GM12874 (cell line): ENCODE measurements around the gene PGP.

Experiments
- CTCF ChIP-seq: IDR thresholded peaks from 2 replicates; pipeline ENCODE4 v1.5.1; 2011; ENCODE audit warnings: low read depth, mild to moderate bottlenecking, control low read depth, low read length, moderate library complexity; ENCODE audit not compliant: insufficient read depth

The PGP gene

DNA sequence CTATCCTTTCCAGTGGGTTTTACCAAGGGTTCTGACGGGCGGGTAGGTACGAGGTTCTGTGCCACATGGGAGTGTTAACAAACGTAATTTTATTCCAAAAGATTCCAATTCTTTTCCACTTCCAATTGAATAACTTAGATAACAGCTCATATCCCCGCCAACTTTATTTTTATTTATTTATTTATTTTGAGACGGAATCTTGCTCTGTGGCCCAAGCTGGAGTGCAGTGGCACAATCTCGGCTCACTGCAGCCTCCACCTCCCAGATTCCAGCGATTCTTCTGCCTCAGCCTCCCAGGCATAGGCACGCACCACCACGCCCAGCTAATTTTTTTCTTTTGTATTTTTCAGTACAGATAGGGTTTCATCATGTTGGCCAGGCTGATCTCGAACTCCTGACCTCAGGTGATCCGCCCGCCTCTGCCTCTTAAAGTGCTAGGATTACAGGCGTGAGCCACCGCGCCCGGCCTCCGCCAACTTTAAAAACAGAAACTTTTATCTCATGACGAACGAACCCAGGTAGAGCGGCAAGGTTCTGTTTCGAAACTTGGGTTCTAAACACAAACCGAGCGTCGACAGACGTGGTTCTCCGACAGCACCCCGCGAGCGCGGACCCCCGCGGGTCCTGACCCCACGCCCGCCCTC lies 36.1 kb upstream of the PGP start:
- no peak for TF ChIP-seq CTCF

- TF ChIP-seq CTCF: no peak
These were observed 31.8 kb upstream of the PGP start for GRCh38 chr16:2246301-2246885.

DNA sequence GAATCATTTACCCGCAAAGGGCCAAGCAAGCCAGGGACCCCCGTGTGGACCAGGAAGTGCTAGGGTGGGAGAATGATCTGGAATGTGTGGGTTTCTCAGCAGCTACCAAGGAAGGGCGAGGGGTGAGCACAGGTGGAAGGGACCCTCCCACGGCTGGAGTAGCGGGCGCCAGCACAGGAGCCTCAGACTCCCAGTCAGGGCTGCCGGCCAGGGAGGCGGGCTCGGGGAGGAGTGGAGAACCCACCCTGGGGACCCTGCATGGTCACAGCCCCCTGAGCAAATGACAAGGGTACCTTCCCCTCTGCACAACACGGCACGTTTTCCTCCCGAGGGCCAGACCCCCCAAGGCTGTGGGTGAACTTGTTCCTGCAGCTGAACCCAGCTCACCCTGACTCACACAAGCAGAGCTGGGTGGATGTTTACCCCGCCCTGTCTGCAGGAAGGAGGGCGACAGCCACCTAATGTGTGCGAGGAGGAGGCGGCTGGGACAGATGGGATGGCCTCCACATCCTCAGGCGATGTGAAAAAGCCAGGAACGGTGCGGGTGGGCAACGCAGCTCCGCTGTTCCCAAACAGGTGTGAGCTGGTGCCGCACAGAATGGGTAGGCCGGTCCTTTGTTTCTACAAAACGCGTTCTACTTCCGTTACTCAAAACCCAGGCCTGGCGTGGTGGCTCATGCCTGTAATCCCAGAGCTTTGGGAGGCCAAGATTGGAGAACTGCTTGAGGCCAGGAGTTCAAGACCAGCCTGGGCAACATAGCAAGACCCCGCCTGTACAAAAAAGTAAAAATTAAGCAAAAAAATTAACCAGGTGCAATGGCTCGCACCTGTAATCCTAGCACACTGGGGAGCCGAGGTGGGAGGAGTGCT lies 30.5 kb upstream of the PGP start:
- TF ChIP-seq CTCF: no peak

DNA sequence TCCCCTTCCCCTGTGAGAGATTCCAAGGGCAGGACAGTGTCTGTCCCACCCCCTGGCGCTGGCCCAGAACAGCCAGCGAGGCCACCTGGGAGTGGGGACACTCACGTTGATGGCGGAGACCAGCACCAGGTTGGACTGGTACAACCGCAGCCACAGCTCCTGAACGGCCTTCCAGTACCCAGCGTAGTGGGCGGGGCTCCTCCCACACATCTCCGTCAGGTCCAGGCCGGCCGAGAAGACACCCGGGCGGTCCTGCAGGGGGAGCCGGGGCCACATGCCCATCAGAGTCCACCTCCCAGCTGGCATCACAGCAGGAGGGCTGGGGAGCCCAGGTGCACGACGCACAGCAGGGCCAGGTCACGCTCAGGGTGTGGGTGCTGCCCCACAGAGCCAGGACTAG lies 29.7 kb upstream of the PGP start:
- TF ChIP-seq CTCF: no peak

GRCh38 chr16:2243781-2244180 lies 29.1 kb upstream of the PGP start:
- no peak for TF ChIP-seq CTCF

DNA sequence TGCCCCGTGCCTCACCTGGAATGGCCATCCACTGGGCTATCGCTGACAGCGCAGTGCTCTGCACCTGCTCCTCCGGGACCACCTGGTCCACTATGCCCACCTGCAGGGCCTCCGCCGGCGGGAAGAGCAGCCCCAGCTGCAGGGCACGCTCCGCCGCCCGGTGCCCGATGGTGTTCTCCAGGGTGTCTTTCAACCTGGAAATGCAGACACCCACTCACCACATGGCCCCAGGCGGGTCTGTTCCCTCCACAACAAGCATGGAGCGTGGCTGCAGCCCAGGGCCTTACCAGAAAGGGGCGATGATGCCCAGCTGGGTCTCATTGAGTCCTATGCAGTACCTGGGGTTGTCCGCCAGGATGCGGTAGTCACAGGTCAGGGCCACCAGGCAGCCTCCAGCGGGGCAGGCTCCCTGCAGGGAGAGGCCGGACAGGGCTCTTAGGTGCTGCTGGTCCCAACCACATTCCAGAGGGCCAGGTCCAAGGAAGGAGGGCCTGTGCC lies 28.4 kb upstream of the PGP start:
- TF ChIP-seq CTCF: 0 out of 2 replicates have a peak, but pooled peaks have one; percentile 44

GRCh38 chr16:2242598-2242997 lies 28.0 kb upstream of the PGP start:
- no peak for TF ChIP-seq CTCF
